ENCODE measurements around the gene INPP5F.
"Not testable (repeated sequence)": the region's sequence is repeated elsewhere in the genome, so short reads cannot be mapped to it uniquely, and the experiment has no call there.

Gene INPP5F

GRCh38 chr10:119748871-119749270, 23.0 kb downstream of the INPP5F start:
- no peak for DNase-seq

GRCh38 chr10:119749455-119749854, 23.6 kb downstream of the INPP5F start:
- no peak for DNase-seq

- peak; percentile 24 for DNase-seq
Observed at GRCh38 chr10:119750391-119751230, 24.8 kb downstream of the INPP5F start.

GRCh38 chr10:119753309-119753708, 27.5 kb downstream of the INPP5F start:
- DNase-seq, result no peak

- DNase-seq, result no peak
Observed at GRCh38 chr10:119754085-119754484, 28.2 kb downstream of the INPP5F start.

- DNase-seq, result no peak
Observed at GRCh38 chr10:119754936-119755335, 29.1 kb downstream of the INPP5F start.

- DNase-seq, result no peak
Observed at GRCh38 chr10:119755446-119755845, 29.6 kb downstream of the INPP5F start.

GRCh38 chr10:119758448-119759195, 32.8 kb downstream of the INPP5F start:
- DNase-seq, result no peak

- no peak for DNase-seq
Observed at GRCh38 chr10:119759832-119760231, 34.0 kb downstream of the INPP5F start.

GRCh38 chr10:119761106-119761505, 35.3 kb downstream of the INPP5F start:
- DNase-seq, result peak; percentile 49

- DNase-seq, result no peak
Observed at GRCh38 chr10:119762035-119762434, 36.2 kb downstream of the INPP5F start.

GRCh38 chr10:119762805-119763798, 37.3 kb downstream of the INPP5F start:
- DNase-seq, result no peak

- peak; percentile 16 for DNase-seq
Observed at GRCh38 chr10:119768455-119769094, 42.7 kb downstream of the INPP5F start.

- DNase-seq, result peak; percentile 26
Observed at GRCh38 chr10:119769886-119770285, 44.0 kb downstream of the INPP5F start.

- no peak for DNase-seq
Observed at GRCh38 chr10:119770928-119771327, 45.1 kb downstream of the INPP5F start.

GRCh38 chr10:119772334-119772733, 46.5 kb downstream of the INPP5F start:
- DNase-seq, result no peak

- not testable (repeated sequence) for DNase-seq
Observed at GRCh38 chr10:119773041-119773440, 47.2 kb downstream of the INPP5F start.

GRCh38 chr10:119775529-119775928, 49.7 kb downstream of the INPP5F start:
- no peak for DNase-seq

- DNase-seq, result no peak
Observed at GRCh38 chr10:119776536-119776935, 50.7 kb downstream of the INPP5F start.

GRCh38 chr10:119777686-119778085, 51.8 kb downstream of the INPP5F start:
- no peak for DNase-seq

- no peak for DNase-seq
Observed at GRCh38 chr10:119778776-119779445, 53.1 kb downstream of the INPP5F start.

Data from NCI-H226 (cell line).